Bone marrow (tissue), 2 donors: Measurements from ENCODE around the gene PAMR1.
"Not testable (repeated sequence)": the region's sequence is repeated elsewhere in the genome, so short reads cannot be mapped to it uniquely, and the experiment has no call there.

Source experiments
- DNase-seq, 2 donors: peaks; one replicate each; lab custom pipeline; 2025; lab: John Stamatoyannopoulos, UW

Gene PAMR1

GRCh38 chr11:35545391-35546003, 20.1 kb upstream of the PAMR1 start:
- DNase-seq, result no peak

- DNase-seq, result no peak
Observed at GRCh38 chr11:35543481-35543880, 18.1 kb upstream of the PAMR1 start.

GRCh38 chr11:35541621-35542375, 16.4 kb upstream of the PAMR1 start:
- DNase-seq, result no peak

GRCh38 chr11:35540526-35540925, 15.1 kb upstream of the PAMR1 start:
- DNase-seq, result no peak

GRCh38 chr11:35539781-35540281, 14.4 kb upstream of the PAMR1 start:
- no peak for DNase-seq

- DNase-seq, result no peak
Observed at GRCh38 chr11:35539256-35539655, 13.8 kb upstream of the PAMR1 start.

GRCh38 chr11:35536470-35536869, 11.1 kb upstream of the PAMR1 start:
- no peak for DNase-seq

GRCh38 chr11:35531246-35531645, 5.8 kb upstream of the PAMR1 start:
- DNase-seq, result no peak

GRCh38 chr11:35529971-35530495, 4.6 kb upstream of the PAMR1 start:
- no peak for DNase-seq

- DNase-seq, result no peak
Observed at GRCh38 chr11:35526370-35526792, 965 bp upstream of the PAMR1 start.

- no peak for DNase-seq
Observed at GRCh38 chr11:35524780-35525179, 636 bp downstream of the PAMR1 start.

GRCh38 chr11:35523861-35524260, 1.6 kb downstream of the PAMR1 start:
- DNase-seq, result no peak

- DNase-seq, result no peak
Observed at GRCh38 chr11:35523331-35523768, 2.1 kb downstream of the PAMR1 start.

GRCh38 chr11:35522091-35522490, 3.3 kb downstream of the PAMR1 start:
- DNase-seq, result not testable (repeated sequence)

GRCh38 chr11:35520376-35520775, 5.0 kb downstream of the PAMR1 start:
- DNase-seq, result no peak

GRCh38 chr11:35518766-35519165, 6.7 kb downstream of the PAMR1 start:
- no peak for DNase-seq

- no peak for DNase-seq
Observed at GRCh38 chr11:35517481-35517880, 7.9 kb downstream of the PAMR1 start.

GRCh38 chr11:35516403-35516802, 9.0 kb downstream of the PAMR1 start:
- DNase-seq, result no peak

GRCh38 chr11:35515224-35515623, 10.2 kb downstream of the PAMR1 start:
- no peak for DNase-seq

GRCh38 chr11:35514481-35514880, 10.9 kb downstream of the PAMR1 start:
- DNase-seq, result no peak

- no peak for DNase-seq
Observed at GRCh38 chr11:35511666-35512065, 13.8 kb downstream of the PAMR1 start.

- no peak for DNase-seq
Observed at GRCh38 chr11:35507688-35508087, 17.7 kb downstream of the PAMR1 start.

GRCh38 chr11:35501776-35502175, 23.6 kb downstream of the PAMR1 start:
- no peak for DNase-seq
